A673 (cell line): ENCODE data around the gene UNK. TPM values are rescaled to one million over a fixed set of nuclear protein-coding genes. Genes with fewer than 3 reads are reported as not detected.

Experiments used
- BruUV-seq: library from RNA; stranded (reverse); fragments of 400-500 nt; replicated peaks from 2 replicates; lab custom pipeline; 2021; lab: Mats Ljungman, UMichigan
- CTCF ChIA-PET: fragments of 300-600 bp; sonication (Branson Sonifier 250); formaldehyde crosslinking; loops from one replicate; lab custom pipeline; 2022; ENCODE audit warnings: antibody characterized with exemption; lab: Charles Lee
- POLR2A ChIA-PET: fragments of 300-600 bp; sonication (Branson Sonifier 250); formaldehyde crosslinking; loops from one replicate; lab custom pipeline; 2022; ENCODE audit warnings: antibody characterized with exemption; ENCODE audit not compliant: low non-redundant PET; lab: Charles Lee
- DNase-seq: peaks from one replicate; pipeline ENCODE4 v3.0.0-alpha.2; 2015; ENCODE audit warnings: low spot score
- H3K27ac ChIP-seq: fragments of 200-600 bp; sonication (generic); 2 replicates; pipeline ENCODE4 v1.5.1; 2016; ENCODE audit warnings: mixed run types, low read depth, mild to moderate bottlenecking, mixed read lengths, antibody characterized with exemption, low read length; ENCODE audit not compliant: poor library complexity, severe bottlenecking
- H3K27me3 ChIP-seq: fragments of 200-600 bp; sonication (generic); replicated peaks from 2 replicates; pipeline ENCODE4 v1.6.1; 2017; ENCODE audit warnings: mixed run types, low read depth, mild to moderate bottlenecking, mixed read lengths, antibody characterized with exemption, low read length; ENCODE audit not compliant: insufficient read depth, poor library complexity
- H3K36me3 ChIP-seq: fragments of 200-600 bp; sonication (generic); 2 replicates; pipeline ENCODE4 v1.6.1; 2016; ENCODE audit warnings: mixed run types, mild to moderate bottlenecking, mixed read lengths, antibody characterized with exemption, low read length; ENCODE audit not compliant: insufficient read depth, poor library complexity, severe bottlenecking
- H3K4me1 ChIP-seq: fragments of 200-600 bp; sonication (generic); 2 replicates; pipeline ENCODE4 v1.6.1; 2017; ENCODE audit warnings: mixed run types, mild to moderate bottlenecking, mixed read lengths, antibody characterized with exemption, low read length; ENCODE audit not compliant: insufficient read depth, poor library complexity, severe bottlenecking
- H3K4me3 ChIP-seq: fragments of 200-600 bp; sonication (generic); 2 replicates; pipeline ENCODE4 v1.5.1; 2016; ENCODE audit warnings: low read depth, mixed run types, mild to moderate bottlenecking, mixed read lengths, low read length; ENCODE audit not compliant: poor library complexity, severe bottlenecking
- H3K9me3 ChIP-seq: fragments of 200-600 bp; sonication (generic); 2 replicates; pipeline ENCODE4 v1.6.1; 2016; ENCODE audit warnings: mixed run types, low read depth, mild to moderate bottlenecking, mixed read lengths, antibody characterized with exemption, low read length; ENCODE audit not compliant: poor library complexity, severe bottlenecking
- EZH2 ChIP-seq: fragments of 200-600 bp; sonication (generic); IDR thresholded peaks from 2 replicates; pipeline ENCODE4 v1.6.1; 2017; ENCODE audit warnings: borderline replicate concordance, low read depth, mild to moderate bottlenecking, mixed read lengths, antibody characterized with exemption, low read length; ENCODE audit not compliant: poor library complexity, severe bottlenecking
- intact Hi-C: fragments of 100-400 bp; cut with micrococcal nuclease; formaldehyde crosslinking; loops from one replicate; pipeline ENCODE4 v1.10.0; 2022; ENCODE audit not compliant: unreplicated experiment
- total RNA-seq: library from RNA; stranded (reverse); gene quantifications from 2 replicates; pipeline ENCODE4 v1.2.3, GENCODE V29; 2021
- TF ChIP-seq, protein P1 (sequence below): fragments of 300-800, 200-600 bp; sonication (generic); conservative IDR thresholded peaks from 2 replicates; pipeline ENCODE4 v1.5.1; 2017; ENCODE audit warnings: low read depth, mild to moderate bottlenecking, antibody characterized with exemption, low read length, moderate library complexity, mixed read lengths

The UNK gene
- total RNA-seq, 1 experiment from 2014 or later: 53.2 TPM

DNA sequence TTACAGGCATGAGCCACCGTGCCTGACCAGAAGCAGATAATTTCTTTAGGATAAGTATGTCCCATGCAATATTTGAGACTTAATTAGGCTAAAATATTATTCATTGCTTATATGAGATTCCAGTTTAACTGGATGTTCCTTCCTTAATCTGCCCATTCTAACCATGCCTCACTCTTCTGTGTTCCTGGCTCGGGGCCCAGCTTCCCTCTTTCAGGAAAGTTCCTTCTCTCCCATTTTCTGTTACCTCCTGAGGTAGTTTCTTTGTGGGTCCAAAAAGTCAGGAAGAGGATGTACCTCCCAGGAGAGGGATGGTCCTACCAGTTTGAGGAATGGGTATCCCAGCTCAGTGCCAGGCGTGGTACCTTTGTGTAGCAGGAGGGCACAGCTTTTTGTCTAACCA lies 23.3 kb downstream of the UNK start:
- no peak for DNase-seq
- Histone ChIP-seq H3K27me3 (no peaks in the 10 kb centered on the region), H3K27ac (no peak overlapping the region), H3K4me3 (no peak overlapping the region), H3K36me3 (peaks cover 22% of the 10 kb centered on the region), H3K9me3 (no peaks in the 10 kb centered on the region), H3K4me1 (no peaks in the 10 kb centered on the region)
- BruUV-seq: no TSS peak
- TF ChIP-seq, protein P1, sequence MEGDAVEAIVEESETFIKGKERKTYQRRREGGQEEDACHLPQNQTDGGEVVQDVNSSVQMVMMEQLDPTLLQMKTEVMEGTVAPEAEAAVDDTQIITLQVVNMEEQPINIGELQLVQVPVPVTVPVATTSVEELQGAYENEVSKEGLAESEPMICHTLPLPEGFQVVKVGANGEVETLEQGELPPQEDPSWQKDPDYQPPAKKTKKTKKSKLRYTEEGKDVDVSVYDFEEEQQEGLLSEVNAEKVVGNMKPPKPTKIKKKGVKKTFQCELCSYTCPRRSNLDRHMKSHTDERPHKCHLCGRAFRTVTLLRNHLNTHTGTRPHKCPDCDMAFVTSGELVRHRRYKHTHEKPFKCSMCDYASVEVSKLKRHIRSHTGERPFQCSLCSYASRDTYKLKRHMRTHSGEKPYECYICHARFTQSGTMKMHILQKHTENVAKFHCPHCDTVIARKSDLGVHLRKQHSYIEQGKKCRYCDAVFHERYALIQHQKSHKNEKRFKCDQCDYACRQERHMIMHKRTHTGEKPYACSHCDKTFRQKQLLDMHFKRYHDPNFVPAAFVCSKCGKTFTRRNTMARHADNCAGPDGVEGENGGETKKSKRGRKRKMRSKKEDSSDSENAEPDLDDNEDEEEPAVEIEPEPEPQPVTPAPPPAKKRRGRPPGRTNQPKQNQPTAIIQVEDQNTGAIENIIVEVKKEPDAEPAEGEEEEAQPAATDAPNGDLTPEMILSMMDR: no peak
- TF ChIP-seq EZH2: no peak
- ChIA-PET CTCF (no interaction called here), POLR2A (no interaction called here)
- intact Hi-C loops: no loop called here

DNA sequence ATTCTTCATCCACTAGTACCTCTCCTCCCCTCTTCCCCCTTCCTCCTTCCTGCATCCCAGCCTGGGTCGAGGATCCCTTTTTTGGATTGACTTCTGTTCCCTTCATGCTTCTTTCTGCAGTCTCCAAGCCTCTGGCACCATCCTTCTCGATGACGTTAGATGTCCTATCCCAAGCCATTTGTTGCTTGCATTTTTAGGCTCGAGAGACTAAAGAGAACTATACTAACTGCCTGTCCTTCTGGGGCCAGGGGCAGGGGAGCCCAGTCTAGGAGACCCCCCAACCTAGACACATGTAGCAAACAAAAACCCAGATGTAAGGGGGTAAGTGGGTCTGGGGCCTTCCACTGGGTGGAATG lies 23.9 kb downstream of the UNK start:
- no TSS peak for BruUV-seq
- intact Hi-C loops: no loop called here
- no peaks in the 10 kb centered on the region for H3K9me3 ChIP-seq
- no peaks in the 10 kb centered on the region for H3K27me3 ChIP-seq
- CTCF ChIA-PET: no interaction called here
- no peak for DNase-seq
- H3K27ac ChIP-seq: no peak overlapping the region
- no peak for TF ChIP-seq EZH2
- TF ChIP-seq, protein P1: no peak
- H3K4me3 ChIP-seq: no peak overlapping the region
- POLR2A ChIA-PET: no interaction called here
- H3K36me3 ChIP-seq: peaks cover 29% of the 10 kb centered on the region
- no peaks in the 10 kb centered on the region for H3K4me1 ChIP-seq

DNA sequence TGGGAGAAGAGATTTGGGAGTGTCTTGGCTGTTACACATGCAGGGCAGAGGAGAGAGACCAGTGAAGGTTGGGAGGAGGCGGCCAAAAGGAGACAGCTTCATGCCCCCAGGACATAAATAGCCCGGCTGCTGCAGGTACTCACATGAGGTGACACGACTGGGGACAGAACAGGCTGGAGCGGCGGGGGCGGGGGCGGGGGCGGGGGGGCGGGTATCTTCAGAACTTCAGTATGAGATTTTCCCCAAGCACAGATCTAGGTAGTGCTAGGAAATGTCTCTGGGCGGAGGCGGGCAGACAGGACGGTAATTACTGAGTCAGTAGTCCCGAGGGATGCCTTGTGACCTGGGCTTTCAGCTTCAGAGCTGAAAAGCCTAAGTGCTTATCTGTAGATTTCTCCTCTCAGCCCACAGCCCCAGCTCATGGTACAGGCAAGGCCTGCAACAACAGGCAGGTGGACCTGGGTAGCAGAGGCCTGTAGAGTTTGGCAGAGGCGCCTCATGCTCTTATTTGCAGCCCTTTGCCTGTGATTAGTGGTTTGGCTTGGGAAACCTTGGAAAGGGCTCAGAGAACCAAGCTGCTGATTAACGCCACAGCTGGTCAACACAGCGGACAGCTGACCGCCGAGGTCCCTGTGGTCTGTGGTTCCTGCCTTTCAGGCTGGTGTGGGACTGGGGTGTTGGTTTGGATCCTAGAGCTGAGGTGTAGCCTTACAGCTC lies 24.5 kb downstream of the UNK start:
- TF ChIP-seq EZH2: no peak
- TF ChIP-seq, protein P1: no peak
- peaks cover 33% of the 10 kb centered on the region for H3K36me3 ChIP-seq
- no peaks in the 10 kb centered on the region for H3K9me3 ChIP-seq
- intact Hi-C loops: no loop called here
- H3K27me3 ChIP-seq: no peaks in the 10 kb centered on the region
- no peaks in the 10 kb centered on the region for H3K4me1 ChIP-seq
- peak; percentile 44 for DNase-seq
- no peak overlapping the region for H3K4me3 ChIP-seq
- ChIA-PET CTCF (no interaction called here), POLR2A (no interaction called here)
- H3K27ac ChIP-seq: peak overlapping the region; percentile 23
- no TSS peak for BruUV-seq
